GM12874 (cell line): Measurements from ENCODE around the gene HRK.

Source experiments
- CTCF ChIP-seq: IDR thresholded peaks from 2 replicates; pipeline ENCODE4 v1.5.1; 2011; ENCODE audit warnings: low read depth, mild to moderate bottlenecking, control low read depth, low read length, moderate library complexity; ENCODE audit not compliant: insufficient read depth

HRK gene

GRCh38 chr12:116881325-116881876 lies at the start of gene HRK:
Gene HRK (minus strand): TSS chr12:116881441. CDS start chr12:116881307, 134 bp downstream.
- TF ChIP-seq CTCF = no peak

DNA sequence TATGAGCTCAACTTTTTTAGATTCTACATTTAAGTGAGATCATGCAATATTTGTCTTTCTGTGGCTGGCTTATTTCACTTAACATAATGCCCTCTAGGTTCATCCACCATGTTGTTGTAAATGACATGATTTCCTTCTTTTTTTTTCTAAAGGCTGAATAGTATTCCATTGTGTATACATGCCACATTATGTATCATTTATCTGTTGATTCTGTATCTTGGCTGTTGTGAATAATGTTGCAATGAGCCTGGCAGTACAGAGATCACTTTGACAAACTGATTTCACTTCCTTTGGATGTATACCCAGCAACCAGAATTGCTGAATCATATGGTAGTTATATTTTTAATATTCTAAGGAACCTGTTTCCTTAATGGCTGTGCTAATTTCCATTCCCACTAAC lies 48.6 kb upstream of the HRK start:
- TF ChIP-seq CTCF = no peak

DNA sequence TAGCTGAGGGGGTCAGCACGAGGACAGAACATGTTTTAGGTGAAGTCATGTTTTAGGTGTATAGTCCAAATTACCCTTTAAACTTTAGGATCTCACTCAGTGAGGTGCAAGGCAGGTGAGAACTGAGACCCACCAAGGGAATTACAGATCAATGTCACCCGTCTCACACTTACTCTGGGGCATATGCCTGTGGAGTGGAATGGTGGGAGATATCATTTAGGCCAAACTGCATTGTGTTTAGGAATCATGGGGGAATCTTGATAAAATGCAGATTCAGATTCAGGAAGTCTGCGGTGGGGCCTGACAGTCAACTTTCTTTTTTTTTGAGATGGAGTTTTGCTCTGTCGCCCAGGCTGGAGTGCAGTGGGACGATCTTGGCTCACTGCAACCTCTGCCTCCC lies 47.3 kb upstream of the HRK start:
- TF ChIP-seq CTCF = no peak

DNA sequence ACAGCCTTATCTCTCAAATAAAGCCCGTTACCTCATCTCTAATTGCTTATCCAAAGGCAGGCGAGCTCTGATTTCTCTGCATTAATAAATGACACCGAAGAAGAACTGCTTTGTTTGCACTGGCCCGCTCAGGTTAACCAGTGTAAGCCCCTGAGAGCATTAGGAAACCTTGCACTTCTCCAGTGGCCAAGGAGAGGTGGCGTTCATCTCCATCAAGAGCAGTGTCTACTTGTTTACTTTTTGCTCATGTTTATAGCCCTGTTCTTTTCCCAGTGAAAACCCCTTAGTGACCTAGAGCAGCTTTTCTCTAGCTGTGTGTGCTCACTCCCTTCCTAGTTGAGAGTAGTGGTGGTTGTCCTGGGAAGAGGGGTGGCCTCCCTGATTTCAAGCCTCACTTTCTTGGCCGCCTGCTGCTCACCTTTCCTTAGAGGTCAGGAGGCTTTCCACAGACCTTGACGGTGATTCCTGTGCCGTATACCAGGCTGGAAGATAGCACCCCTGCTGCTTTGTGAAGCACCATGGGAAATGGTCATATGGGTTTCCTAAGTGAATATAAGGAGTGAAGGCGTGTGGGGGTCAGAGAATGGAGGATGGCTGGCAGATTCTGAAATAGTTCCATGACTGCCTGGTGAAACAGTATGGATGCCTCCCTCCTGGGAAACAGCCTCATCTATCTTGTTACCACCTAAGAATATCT lies 46.2 kb upstream of the HRK start:
- no peak for TF ChIP-seq CTCF

DNA sequence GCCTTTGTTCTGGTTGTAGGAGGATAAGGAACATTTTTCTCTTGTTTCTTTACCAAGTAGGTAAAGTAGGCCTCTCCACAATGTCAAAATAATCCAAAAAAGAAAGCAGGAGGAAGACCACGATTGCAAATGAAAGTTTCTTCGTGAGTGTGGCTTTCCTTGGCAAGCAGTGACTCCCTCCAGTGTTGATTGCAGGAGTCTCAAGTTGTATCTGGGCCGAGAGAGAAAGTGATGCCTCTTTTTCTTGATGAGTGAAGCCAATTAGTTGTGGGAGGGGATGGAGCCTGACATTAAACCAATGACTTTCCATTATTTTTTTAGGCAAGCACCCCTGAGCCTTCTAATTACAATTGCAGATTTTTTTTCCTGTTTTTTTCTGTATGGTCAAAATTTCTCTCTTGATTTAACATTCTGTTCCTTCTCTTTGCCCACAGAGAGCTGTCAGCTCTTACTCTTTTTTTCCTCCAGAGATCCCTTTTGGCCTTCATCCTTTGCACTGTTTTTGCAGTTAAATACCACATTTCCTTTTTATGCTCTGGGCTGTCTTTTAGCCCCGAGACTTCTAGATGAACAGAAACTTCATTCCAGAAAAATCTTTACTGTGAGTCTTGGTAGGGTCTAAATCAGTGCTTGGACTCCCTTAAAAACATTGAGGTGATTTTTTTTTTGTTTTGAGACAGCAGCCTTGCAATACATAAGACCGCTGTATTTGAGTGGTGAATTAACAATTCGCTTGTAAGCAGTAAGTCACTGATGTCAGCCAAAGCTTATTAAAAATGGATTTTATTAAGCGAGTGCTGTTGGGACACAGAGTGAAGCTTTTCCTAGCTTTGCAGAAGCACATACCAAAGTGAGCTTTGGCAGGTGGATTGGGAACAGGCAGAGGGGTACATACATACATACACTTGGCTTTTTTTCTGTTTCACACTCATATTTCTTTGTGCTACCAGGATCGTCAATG lies 45.3 kb upstream of the HRK start:
- TF ChIP-seq CTCF = no peak

- no peak for TF ChIP-seq CTCF
These were observed 43.6 kb upstream of the HRK start for GRCh38 chr12:116924558-116925453.
